Activated naive CD8-positive, alpha-beta T cell (primary cell): Measurements from ENCODE around the gene KIF1B.
"Not testable (repeated sequence)": the region's sequence is repeated elsewhere in the genome, so short reads cannot be mapped to it uniquely, and the experiment has no call there.

ENCODE experiments used
- H3K27ac Mint-ChIP-seq: one replicate; pipeline ENCODE4 v1.8.0; 2021; ENCODE audit warnings: mixed read lengths
- H3K27me3 Mint-ChIP-seq: one replicate; pipeline ENCODE4 v1.8.0; 2021; ENCODE audit warnings: mixed read lengths
- H3K36me3 Mint-ChIP-seq: one replicate; pipeline ENCODE4 v1.8.0; 2021; ENCODE audit warnings: mixed read lengths
- H3K4me1 Mint-ChIP-seq: one replicate; pipeline ENCODE4 v1.8.0; 2021; ENCODE audit warnings: low read depth, mixed read lengths
- H3K4me3 Mint-ChIP-seq: one replicate; pipeline ENCODE4 v1.8.0; 2021; ENCODE audit warnings: mild to moderate bottlenecking, mixed read lengths
- H3K9me3 Mint-ChIP-seq: one replicate; pipeline ENCODE4 v1.8.0; 2021; ENCODE audit warnings: low read depth, mixed read lengths

KIF1B gene

GRCh38 chr1:10245674-10246073, 35.3 kb downstream of the KIF1B start:
- Mint-ChIP-seq H3K27me3 (no peaks in the 10 kb centered on the region), H3K27ac (no peak overlapping the region), H3K4me1 (peaks cover 2% of the 10 kb centered on the region), H3K9me3 (no peaks in the 10 kb centered on the region), H3K36me3 (peaks cover 2% of the 10 kb centered on the region), H3K4me3 (no peak overlapping the region)

- Mint-ChIP-seq H3K4me3 (no peak overlapping the region), H3K27ac (no peak overlapping the region), H3K27me3 (no peaks in the 10 kb centered on the region), H3K4me1 (peaks cover 3% of the 10 kb centered on the region), H3K36me3 (peaks cover 2% of the 10 kb centered on the region), H3K9me3 (no peaks in the 10 kb centered on the region)
Observed at GRCh38 chr1:10249808-10250457, 39.6 kb downstream of the KIF1B start.

- Mint-ChIP-seq H3K27me3 (no peaks in the 10 kb centered on the region), H3K27ac (no peak overlapping the region), H3K36me3 (peaks cover 2% of the 10 kb centered on the region), H3K4me1 (peaks cover 3% of the 10 kb centered on the region), H3K4me3 (no peak overlapping the region), H3K9me3 (no peaks in the 10 kb centered on the region)
Observed at GRCh38 chr1:10250663-10251062, 40.3 kb downstream of the KIF1B start.

GRCh38 chr1:10251325-10252108, 41.1 kb downstream of the KIF1B start:
- not testable (repeated sequence) for H3K9me3 Mint-ChIP-seq, H3K4me3 Mint-ChIP-seq, H3K27ac Mint-ChIP-seq, H3K4me1 Mint-ChIP-seq, H3K27me3 Mint-ChIP-seq, H3K36me3 Mint-ChIP-seq

- H3K4me3 Mint-ChIP-seq = no peak overlapping the region
- H3K27me3 Mint-ChIP-seq = no peaks in the 10 kb centered on the region
- H3K27ac Mint-ChIP-seq = no peak overlapping the region
Observed at GRCh38 chr1:10252508-10252907, 42.1 kb downstream of the KIF1B start.

GRCh38 chr1:10253149-10253548, 42.8 kb downstream of the KIF1B start:
- H3K9me3 Mint-ChIP-seq = no peaks in the 10 kb centered on the region
- no peaks in the 10 kb centered on the region for H3K27me3 Mint-ChIP-seq
- H3K4me3 Mint-ChIP-seq = no peak overlapping the region
- H3K27ac Mint-ChIP-seq = no peak overlapping the region
- H3K4me1 Mint-ChIP-seq = peaks cover 3% of the 10 kb centered on the region
- peaks cover 5% of the 10 kb centered on the region for H3K36me3 Mint-ChIP-seq

More at GRCh38 chr1:10252508-10252907, 42.1 kb downstream of the KIF1B start:
- Mint-ChIP-seq H3K36me3 (peaks cover 5% of the 10 kb centered on the region), H3K9me3 (no peaks in the 10 kb centered on the region), H3K4me1 (peaks cover 3% of the 10 kb centered on the region)

- H3K9me3 Mint-ChIP-seq = no peaks in the 10 kb centered on the region
- peaks cover 6% of the 10 kb centered on the region for H3K36me3 Mint-ChIP-seq
- H3K4me3 Mint-ChIP-seq = no peak overlapping the region
- no peaks in the 10 kb centered on the region for H3K27me3 Mint-ChIP-seq
- no peak overlapping the region for H3K27ac Mint-ChIP-seq
- peaks cover 3% of the 10 kb centered on the region for H3K4me1 Mint-ChIP-seq
Observed at GRCh38 chr1:10253755-10254154, 43.4 kb downstream of the KIF1B start.

GRCh38 chr1:10257851-10258250, 47.5 kb downstream of the KIF1B start:
- no peak overlapping the region for H3K27ac Mint-ChIP-seq
- H3K27me3 Mint-ChIP-seq = no peaks in the 10 kb centered on the region
- H3K9me3 Mint-ChIP-seq = no peaks in the 10 kb centered on the region
- H3K36me3 Mint-ChIP-seq = peaks cover 10% of the 10 kb centered on the region
- no peak overlapping the region for H3K4me3 Mint-ChIP-seq
- peaks cover 3% of the 10 kb centered on the region for H3K4me1 Mint-ChIP-seq

GRCh38 chr1:10259547-10259946, 49.2 kb downstream of the KIF1B start:
- not testable (repeated sequence) for H3K27me3 Mint-ChIP-seq, H3K9me3 Mint-ChIP-seq, H3K4me1 Mint-ChIP-seq, H3K27ac Mint-ChIP-seq, H3K4me3 Mint-ChIP-seq
- peaks cover 17% of the 10 kb centered on the region for H3K36me3 Mint-ChIP-seq

- H3K4me3 Mint-ChIP-seq = no peak overlapping the region
- H3K4me1 Mint-ChIP-seq = no peaks in the 10 kb centered on the region
- H3K36me3 Mint-ChIP-seq = peaks cover 16% of the 10 kb centered on the region
- no peak overlapping the region for H3K27ac Mint-ChIP-seq
- no peaks in the 10 kb centered on the region for H3K27me3 Mint-ChIP-seq
- H3K9me3 Mint-ChIP-seq = no peaks in the 10 kb centered on the region
Observed at GRCh38 chr1:10263450-10264082, 53.2 kb downstream of the KIF1B start.

- H3K27ac Mint-ChIP-seq = no peak overlapping the region
- H3K9me3 Mint-ChIP-seq = no peaks in the 10 kb centered on the region
- H3K27me3 Mint-ChIP-seq = no peaks in the 10 kb centered on the region
- no peak overlapping the region for H3K4me3 Mint-ChIP-seq
- peaks cover 12% of the 10 kb centered on the region for H3K36me3 Mint-ChIP-seq
- H3K4me1 Mint-ChIP-seq = no peaks in the 10 kb centered on the region
Observed at GRCh38 chr1:10265027-10265426, 54.7 kb downstream of the KIF1B start.

GRCh38 chr1:10265900-10266299, 55.5 kb downstream of the KIF1B start:
- Mint-ChIP-seq H3K4me1 (no peaks in the 10 kb centered on the region), H3K27ac (no peak overlapping the region), H3K4me3 (no peak overlapping the region), H3K9me3 (no peaks in the 10 kb centered on the region), H3K27me3 (no peaks in the 10 kb centered on the region), H3K36me3 (peaks cover 12% of the 10 kb centered on the region)

- no peak overlapping the region for H3K27ac Mint-ChIP-seq
- H3K4me1 Mint-ChIP-seq = peaks cover 3% of the 10 kb centered on the region
- H3K36me3 Mint-ChIP-seq = peaks cover 13% of the 10 kb centered on the region
- no peak overlapping the region for H3K4me3 Mint-ChIP-seq
- H3K9me3 Mint-ChIP-seq = no peaks in the 10 kb centered on the region
- H3K27me3 Mint-ChIP-seq = no peaks in the 10 kb centered on the region
Observed at GRCh38 chr1:10267319-10267718, 56.9 kb downstream of the KIF1B start.

- Mint-ChIP-seq H3K4me3 (no peak overlapping the region), H3K27me3 (no peaks in the 10 kb centered on the region), H3K4me1 (peaks cover 3% of the 10 kb centered on the region), H3K36me3 (peaks cover 13% of the 10 kb centered on the region), H3K27ac (no peak overlapping the region), H3K9me3 (no peaks in the 10 kb centered on the region)
Observed at GRCh38 chr1:10267921-10268320, 57.6 kb downstream of the KIF1B start.

GRCh38 chr1:10271090-10271489, 60.7 kb downstream of the KIF1B start:
- Mint-ChIP-seq H3K9me3 (no peaks in the 10 kb centered on the region), H3K27ac (no peak overlapping the region), H3K36me3 (peaks cover 9% of the 10 kb centered on the region), H3K4me3 (no peak overlapping the region), H3K27me3 (no peaks in the 10 kb centered on the region), H3K4me1 (peaks cover 3% of the 10 kb centered on the region)
